ENCODE data around the gene SPDEF.

The SPDEF gene

GRCh38 chr6:34517966-34518365 is 38.2 kb downstream of the SPDEF start:
- in situ Hi-C loops (cut with HindIII; ENCODE audit: low sequenced_read_pairs), result loop anchor here (10.0 kb wide), 1 partner anchor 73 kb away; no protein-coding TSS in a partner anchor

DNA sequence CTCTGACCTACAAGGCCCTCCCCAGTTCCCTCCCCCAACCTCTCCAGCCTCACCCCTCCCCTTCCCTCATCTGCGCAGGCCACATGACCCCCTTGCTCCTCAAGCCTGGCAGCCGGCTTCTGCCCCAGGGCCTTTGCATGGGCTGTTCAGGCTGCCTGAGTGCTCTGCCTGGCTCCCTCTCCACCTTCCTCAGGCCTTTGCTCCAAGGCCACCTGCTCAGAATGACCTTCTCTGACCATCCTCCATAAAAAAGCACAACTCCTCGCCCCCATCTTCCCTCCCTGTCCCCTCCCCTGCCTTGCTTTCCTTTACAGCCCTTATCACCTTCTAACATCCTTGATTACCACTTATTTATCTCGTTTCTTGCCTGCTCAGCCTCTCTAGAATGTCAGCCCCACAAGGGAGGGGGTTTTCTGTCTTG is 38.7 kb downstream of the SPDEF start:
- in situ Hi-C loops (cut with HindIII; ENCODE audit: low sequenced_read_pairs), result loop anchor here (10.0 kb wide), 1 partner anchor 73 kb away; no protein-coding TSS in a partner anchor

GRCh38 chr6:34516391-34517324 is 39.5 kb downstream of the SPDEF start:
- in situ Hi-C loops (cut with HindIII; ENCODE audit: low sequenced_read_pairs), result loop anchor here (10.0 kb wide), 1 partner anchor 72 kb away; no protein-coding TSS in a partner anchor

- in situ Hi-C loops (cut with HindIII; ENCODE audit: low sequenced_read_pairs), result loop anchor here (10.0 kb wide), 1 partner anchor 71 kb away; no protein-coding TSS in a partner anchor
Measured at GRCh38 chr6:34515473-34516387, 40.4 kb downstream of the SPDEF start.

GRCh38 chr6:34514593-34515472 is 41.3 kb downstream of the SPDEF start:
- in situ Hi-C loops (cut with HindIII; ENCODE audit: low sequenced_read_pairs), result loop anchor here (5.0 to 10.0 kb wide), 2 partner anchors 70 to 87 kb away; no protein-coding TSS in a partner anchor

- in situ Hi-C loops (cut with HindIII; ENCODE audit: low sequenced_read_pairs), result loop anchor here (5.0 to 10.0 kb wide), 2 partner anchors 69 to 88 kb away; no protein-coding TSS in a partner anchor
Measured at GRCh38 chr6:34514112-34514511, 42.0 kb downstream of the SPDEF start.

GRCh38 chr6:34513646-34514045 is 42.5 kb downstream of the SPDEF start:
- in situ Hi-C loops (cut with HindIII; ENCODE audit: low sequenced_read_pairs), result loop anchor here (5.0 to 10.0 kb wide), 2 partner anchors 69 to 89 kb away; no protein-coding TSS in a partner anchor

DNA sequence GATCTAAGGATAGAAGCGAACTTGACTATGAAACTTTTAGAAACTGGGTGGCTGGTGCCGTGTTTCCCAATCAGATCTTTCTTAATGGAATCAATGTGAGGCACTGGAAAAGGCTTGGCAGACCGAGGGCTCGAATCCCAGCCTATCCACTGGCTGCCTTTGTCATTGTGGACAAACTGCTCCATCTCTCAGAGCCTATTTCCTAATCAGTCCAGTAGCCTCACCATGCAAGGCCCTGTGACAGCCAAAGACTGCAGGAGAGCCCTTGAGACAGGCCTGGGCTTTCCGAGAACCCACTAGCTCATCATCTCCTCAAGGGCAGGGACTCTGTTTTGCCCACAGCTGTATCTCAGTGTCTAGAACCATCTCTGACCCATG is 43.4 kb downstream of the SPDEF start:
- in situ Hi-C loops (cut with HindIII; ENCODE audit: low sequenced_read_pairs), result loop anchor here (5.0 to 10.0 kb wide), 2 partner anchors 68 to 90 kb away; no protein-coding TSS in a partner anchor

DNA sequence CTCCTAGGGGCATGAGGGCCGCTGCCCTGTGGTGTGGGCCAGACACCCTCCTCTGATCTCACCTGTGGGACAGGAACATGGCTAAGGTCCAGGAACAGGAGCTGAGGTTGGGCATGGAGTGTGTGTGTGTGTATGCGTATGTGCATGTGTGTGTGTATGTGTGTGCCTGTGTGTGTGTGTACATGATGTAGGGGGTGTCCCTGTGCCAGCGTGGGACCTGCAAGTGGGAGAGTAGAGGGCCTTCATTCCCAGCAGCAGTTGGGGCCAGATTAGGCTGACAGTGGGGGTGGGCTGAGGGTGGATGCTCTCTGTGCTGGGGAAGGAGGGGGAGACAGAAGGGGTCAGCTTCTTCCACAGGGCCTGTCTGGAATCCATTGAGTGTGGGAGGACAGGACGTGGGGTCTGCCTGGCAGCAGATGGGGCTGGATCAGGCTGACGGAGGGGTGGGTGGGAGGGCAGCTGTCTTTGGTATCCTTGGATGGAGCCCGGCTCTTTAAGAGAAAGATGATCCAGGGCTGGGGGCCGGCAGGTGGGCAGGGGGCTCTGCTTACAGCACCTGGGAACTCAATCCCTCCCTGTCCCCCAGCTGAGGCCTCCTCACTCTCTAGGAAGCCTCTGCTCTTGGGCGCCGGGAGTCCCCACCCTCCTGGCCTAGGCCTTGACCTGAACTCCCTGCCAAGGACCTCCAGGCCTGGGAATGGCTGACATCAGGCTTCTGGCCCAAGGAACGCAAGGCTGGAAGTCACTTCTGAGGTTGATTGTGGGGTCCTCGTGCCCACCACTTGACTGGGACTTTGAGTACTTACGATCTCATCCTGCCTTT is 44.0 kb downstream of the SPDEF start:
- in situ Hi-C loops (cut with HindIII; ENCODE audit: low sequenced_read_pairs), result loop anchor here (5.0 to 10.0 kb wide), 2 partner anchors 67 to 90 kb away; no protein-coding TSS in a partner anchor

GRCh38 chr6:34511214-34511914 is 44.8 kb downstream of the SPDEF start:
- in situ Hi-C loops (cut with HindIII; ENCODE audit: low sequenced_read_pairs), result loop anchor here (5.0 to 10.0 kb wide), 2 partner anchors 67 to 91 kb away; no protein-coding TSS in a partner anchor

DNA sequence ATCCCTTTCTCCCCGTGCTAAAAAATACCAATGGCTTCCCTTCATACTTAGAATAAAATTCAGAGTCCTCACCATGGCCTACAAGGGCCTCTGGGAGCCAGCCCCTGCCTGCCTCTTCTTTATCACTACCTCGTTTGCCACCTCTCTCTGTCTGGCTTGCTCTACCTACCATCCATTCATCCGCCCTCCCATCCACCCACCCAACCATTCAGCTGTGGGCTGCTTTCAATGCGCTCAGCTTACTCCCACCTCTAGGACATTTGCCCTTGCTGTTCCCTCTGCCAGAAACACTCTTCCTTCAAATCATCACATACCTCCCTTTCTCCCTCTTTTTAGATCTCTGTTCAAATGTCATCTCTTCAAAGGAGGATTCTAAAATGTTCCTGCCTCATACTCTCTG is 45.8 kb downstream of the SPDEF start:
- in situ Hi-C loops (cut with HindIII; ENCODE audit: low sequenced_read_pairs), result loop anchor here (5.0 to 10.0 kb wide), 2 partner anchors 65 to 92 kb away; no protein-coding TSS in a partner anchor

DNA sequence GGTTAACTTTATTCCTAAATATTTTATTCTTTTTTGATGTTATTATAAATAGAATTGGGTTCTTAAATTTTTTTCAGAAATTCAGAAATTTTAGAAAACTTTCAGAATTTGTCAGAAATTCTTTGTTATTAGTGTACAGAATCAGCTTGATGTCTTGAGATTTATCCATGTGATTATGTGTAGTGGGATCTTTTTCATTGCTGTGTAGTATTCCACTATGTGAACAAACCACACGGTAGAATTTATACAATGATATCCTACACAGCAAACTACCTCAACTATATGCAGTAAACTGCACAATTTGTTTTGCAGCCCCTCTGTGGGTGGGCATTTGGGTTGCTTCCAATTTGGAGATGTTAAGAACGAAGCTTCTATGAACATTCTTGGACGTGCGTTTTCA is 46.3 kb downstream of the SPDEF start:
- in situ Hi-C loops (cut with HindIII; ENCODE audit: low sequenced_read_pairs), result loop anchor here (5.0 to 10.0 kb wide), 2 partner anchors 65 to 93 kb away; no protein-coding TSS in a partner anchor

DNA sequence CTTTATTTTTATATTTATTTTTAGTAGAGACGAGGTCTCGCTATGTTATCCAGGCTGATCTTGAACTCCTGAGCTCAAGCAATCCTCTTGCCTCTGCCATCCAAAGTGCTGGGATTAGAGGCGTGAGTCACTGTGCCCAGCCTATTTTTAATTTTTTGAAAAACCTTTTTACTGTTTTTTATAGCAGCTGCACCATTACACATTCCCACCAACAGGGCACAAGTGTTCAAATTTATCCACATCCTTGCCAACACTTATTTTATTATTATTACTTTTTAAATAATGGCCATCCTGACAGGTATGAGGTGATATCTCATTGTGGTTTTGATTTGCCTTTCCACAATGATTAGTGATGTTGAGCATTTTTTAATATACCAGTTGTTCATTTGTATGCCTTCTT is 47.7 kb downstream of the SPDEF start:
- in situ Hi-C loops (cut with HindIII; ENCODE audit: low sequenced_read_pairs), result no loop called here

DNA sequence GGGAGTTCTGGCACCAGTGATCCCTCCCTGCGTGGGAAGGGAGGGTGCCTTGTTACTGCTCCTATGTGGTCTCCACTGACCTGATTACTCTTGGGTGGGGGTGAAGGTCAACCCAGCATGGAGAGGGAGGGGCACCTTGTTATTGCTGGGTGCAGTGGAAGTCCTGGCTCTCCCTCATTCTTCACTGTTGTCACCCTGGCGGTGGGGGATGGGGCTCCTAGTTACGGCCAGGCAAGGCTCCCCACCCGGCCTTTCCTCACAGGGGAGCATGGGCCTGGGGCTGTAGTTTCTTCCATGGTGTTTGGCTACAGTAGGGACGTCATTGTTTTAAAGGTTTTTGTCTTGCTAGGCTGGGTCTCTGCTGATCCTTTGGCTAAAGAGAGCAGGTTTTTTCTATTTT is 49.4 kb downstream of the SPDEF start:
- in situ Hi-C loops (cut with HindIII; ENCODE audit: low sequenced_read_pairs), result no loop called here

- in situ Hi-C loops (cut with HindIII; ENCODE audit: low sequenced_read_pairs), result no loop called here
Measured at GRCh38 chr6:34497411-34497810, 58.7 kb downstream of the SPDEF start.

DNA sequence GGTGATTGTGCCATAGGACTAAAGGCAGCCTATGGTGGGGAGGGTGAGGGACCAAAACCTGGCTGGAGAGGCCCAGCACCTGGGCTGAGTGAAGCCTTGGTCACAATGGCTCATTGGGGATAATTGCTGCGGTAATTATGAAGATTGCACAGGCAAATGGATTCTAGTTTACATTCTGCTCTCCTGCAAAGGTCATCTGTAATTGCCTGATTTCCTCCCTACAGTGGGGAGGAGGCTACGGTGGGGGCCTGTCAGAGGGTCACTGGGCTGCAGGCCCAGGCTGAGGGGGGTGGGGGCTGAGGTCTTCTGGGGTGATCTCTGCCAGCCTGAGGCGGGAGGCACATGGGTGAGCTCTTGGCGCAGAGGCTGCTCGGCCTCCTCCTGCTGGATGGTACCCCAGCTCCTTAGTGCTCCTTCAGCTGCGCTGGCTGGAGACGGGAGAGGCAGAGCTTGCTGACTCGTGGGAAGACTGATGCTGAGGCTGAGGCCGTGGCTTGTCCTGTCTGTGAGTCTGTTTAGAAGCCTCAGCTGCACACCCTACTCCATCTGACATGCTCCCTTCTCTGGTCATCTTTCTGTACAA is 59.9 kb downstream of the SPDEF start:
- in situ Hi-C loops (cut with HindIII; ENCODE audit: low sequenced_read_pairs), result no loop called here

DNA sequence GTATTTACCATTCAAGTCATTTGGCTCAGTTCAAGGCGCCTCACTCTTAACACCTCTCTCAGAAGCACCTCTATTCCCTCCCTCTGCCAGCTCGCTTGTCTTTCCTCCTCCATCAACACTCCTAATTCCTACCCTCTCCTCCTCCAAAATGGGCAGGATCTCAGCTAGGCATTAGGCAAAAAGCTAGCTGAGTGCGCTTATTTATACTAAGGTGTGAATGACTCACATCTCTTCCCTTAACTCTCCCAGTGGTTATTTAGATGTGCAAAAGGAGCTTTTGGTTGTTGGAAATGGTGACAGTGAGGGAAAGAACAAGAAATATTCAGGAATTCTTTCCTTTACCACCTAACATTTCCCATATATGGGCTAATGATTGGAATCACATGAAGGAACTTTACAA is 61.2 kb downstream of the SPDEF start:
- in situ Hi-C loops (cut with HindIII; ENCODE audit: low sequenced_read_pairs), result no loop called here

DNA sequence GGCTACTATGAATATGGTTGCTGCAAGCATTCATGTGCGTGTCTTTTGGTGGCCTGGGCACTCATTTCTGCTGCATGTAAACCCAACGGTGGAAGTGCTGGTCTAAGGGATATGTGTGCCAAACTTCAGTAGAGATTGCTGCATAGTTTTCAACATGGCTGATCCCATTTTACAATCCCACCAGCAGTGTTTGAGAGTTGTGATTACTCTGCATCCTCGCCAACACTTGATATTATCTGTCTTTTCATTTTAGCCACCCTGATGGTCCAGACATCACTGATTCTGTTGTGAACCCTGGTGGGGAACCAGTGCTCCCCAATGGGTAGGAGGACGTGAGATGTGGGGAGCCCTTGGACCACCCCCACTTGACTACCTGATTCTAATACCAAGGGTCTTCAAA is 62.8 kb downstream of the SPDEF start:
- in situ Hi-C loops (cut with HindIII; ENCODE audit: low sequenced_read_pairs), result no loop called here
